GM12873 (cell line): ENCODE results near the gene PGAP1.

Source experiments
- TF ChIP-seq, protein P1 (sequence below): IDR thresholded peaks from 2 replicates; pipeline ENCODE4 v1.5.1; 2012; ENCODE audit warnings: low read depth, mild to moderate bottlenecking, moderate library complexity, low read length, control low read depth; ENCODE audit not compliant: insufficient read depth; ENCODE audit errors: missing control alignments

PGAP1 gene

DNA sequence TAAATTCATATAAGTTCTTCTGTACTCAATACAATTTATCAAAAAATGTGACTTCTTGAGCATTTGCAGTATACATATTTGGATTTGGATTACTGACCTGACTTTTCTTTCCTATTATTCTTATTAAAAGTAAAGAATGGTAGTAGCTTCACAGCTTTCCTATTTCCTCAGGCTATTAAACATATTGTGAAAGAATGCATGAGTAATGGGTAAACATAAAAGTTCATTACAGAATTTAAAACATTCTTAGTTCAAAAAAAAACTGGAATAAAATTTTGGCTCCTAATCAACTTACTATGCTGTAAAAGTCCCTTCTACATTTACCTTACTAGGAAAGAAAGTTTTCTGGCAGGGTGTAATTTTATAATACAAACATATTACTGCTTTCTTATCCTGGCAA, 90.1 kb downstream of the PGAP1 start:
- TF ChIP-seq, protein P1, sequence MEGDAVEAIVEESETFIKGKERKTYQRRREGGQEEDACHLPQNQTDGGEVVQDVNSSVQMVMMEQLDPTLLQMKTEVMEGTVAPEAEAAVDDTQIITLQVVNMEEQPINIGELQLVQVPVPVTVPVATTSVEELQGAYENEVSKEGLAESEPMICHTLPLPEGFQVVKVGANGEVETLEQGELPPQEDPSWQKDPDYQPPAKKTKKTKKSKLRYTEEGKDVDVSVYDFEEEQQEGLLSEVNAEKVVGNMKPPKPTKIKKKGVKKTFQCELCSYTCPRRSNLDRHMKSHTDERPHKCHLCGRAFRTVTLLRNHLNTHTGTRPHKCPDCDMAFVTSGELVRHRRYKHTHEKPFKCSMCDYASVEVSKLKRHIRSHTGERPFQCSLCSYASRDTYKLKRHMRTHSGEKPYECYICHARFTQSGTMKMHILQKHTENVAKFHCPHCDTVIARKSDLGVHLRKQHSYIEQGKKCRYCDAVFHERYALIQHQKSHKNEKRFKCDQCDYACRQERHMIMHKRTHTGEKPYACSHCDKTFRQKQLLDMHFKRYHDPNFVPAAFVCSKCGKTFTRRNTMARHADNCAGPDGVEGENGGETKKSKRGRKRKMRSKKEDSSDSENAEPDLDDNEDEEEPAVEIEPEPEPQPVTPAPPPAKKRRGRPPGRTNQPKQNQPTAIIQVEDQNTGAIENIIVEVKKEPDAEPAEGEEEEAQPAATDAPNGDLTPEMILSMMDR = no peak

- TF ChIP-seq, protein P1 = no peak
These were observed 95.8 kb downstream of the PGAP1 start for GRCh38 chr2:196830701-196831100.

DNA sequence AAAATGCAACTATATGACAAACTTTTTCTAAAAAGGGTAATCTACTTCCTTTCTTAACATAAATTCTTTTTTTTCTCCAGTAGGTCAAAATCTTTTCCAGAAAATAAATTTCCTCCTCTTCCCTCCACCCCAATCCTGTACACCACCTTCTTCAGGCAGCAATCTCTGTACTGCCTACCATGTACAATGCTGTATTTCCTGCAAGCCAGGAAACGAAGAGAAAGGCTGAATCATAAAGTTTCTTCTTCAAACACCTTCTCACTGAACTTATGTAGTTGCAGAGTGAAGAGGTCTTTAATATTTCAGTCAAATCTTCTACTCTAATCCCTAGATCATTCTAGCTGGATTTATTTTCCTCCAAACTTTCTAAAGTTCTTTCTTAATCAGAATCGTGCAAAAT, 99.2 kb downstream of the PGAP1 start:
- TF ChIP-seq, protein P1 = no peak

- TF ChIP-seq, protein P1 = no peak
These were observed 102.6 kb downstream of the PGAP1 start for GRCh38 chr2:196823750-196824522.

DNA sequence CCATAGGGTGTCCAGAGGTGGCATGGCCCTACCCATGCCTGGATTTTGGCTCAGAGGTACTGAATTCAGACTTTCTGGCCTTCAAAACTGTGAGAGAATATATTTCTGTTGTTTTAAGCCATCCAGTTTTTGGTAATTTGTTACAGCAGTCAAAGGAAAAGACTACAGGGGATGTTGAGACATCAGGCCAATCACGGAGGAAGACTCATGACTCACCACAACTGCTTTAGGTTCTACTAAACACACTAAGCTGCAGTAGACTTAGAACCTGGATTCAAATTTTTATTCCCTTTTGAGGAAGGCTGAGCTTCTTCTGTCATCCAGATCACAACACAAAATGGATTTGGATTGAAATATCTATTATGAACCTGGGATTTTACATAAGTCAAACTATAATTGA, 105.3 kb downstream of the PGAP1 start:
- TF ChIP-seq, protein P1 = no peak

GRCh38 chr2:196809260-196809659, 117.2 kb downstream of the PGAP1 start, which contains the start of gene C2orf66:
Gene C2orf66, minus strand, starts transcription at chr2:196809355. Its CDS starts 19 bp downstream, at chr2:196809336.
- TF ChIP-seq, protein P1 = no peak

DNA sequence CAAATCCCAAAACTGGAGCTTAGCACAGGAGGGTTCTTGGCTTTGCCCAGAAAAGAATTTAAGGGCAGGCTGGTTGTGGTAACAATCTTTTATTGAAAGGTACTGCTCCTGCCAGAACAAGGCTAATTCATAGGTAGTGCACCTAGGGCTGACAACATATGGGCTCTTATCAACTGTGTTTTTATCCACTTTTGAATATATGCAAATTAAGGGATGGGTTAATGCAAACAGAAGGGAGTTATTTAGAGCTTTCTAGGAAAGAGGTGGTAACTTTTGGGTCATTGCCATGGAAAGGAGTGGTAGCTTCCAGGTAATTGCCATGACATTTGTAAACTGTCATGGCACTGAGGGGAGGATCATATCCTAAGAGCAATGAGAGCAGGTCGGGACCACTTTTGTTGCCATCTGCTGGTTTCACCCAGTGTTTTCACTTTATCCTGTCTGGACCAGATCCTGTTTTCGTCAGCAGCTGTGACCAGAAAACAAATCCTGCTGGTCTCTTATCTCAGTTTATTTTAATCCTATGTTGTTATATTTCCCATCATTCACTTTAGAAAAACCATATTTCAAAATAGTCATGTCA, 118.3 kb downstream of the PGAP1 start:
- TF ChIP-seq, protein P1 = peak; percentile 25
